Measurements from ENCODE around the gene SKI. TPM values are rescaled to one million over a fixed set of nuclear protein-coding genes. Genes with fewer than 3 reads are reported as not detected.

The SKI gene
- total RNA-seq, 2 experiments from 2014 or later = 41.2 to 41.4 TPM

DNA sequence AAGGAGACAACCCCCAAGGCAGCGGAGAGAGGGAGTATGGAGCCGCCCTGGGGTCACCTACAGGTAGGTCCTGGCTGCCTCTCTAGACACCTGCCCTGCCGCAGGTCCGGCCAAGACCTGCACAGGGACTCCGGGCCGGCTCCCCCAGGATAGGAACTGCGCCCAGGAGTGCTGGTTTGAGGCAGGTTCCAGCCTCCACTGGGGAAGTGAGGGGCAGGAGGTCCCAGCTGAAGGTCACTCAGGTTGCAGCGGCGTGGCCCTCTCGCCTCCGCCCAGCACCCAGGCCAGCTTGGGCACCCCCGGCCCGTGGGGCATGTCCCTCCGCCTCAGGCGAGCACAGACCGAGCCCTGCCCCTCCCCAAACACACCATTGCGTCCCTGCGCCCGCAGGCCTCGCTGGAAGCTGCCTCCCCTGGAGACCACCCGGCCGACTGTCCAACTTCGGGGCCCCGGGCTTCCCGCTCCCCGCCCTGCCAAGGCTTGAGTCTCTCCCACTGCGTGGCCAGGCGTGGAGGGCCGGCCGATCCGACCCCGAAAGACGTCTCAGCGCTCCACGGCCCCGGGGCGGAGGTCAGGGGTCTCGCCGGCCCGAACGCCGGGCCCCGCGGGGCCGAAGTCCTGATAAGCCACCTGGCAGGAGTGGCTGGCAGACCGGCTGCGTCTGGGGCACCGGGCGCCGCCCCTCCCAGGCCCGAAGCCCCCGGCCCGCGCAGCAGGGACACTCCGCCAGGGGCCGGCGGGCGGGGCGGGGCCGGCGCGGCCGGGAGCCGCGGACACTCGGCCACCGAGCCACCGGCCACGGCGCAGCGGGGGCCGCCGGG is 1.4 kb upstream of the SKI start:
- Mint-ChIP-seq H3K27ac (peak overlapping the region; percentile 40), H3K4me1 (ENCODE audit: low read depth) (peaks cover 22% of the 10 kb centered on the region), H3K36me3 (ENCODE audit: low read depth) (peaks cover 20% of the 10 kb centered on the region), H3K9me3 (ENCODE audit: insufficient read depth) (no peaks in the 10 kb centered on the region), H3K4me3 (peak overlapping the region; percentile 24), H3K27me3 (ENCODE audit: low read depth) (peaks cover 8% of the 10 kb centered on the region)
- no peak for ATAC-seq
- no peak for DNase-seq
- ChIA-PET POLR2A (interaction anchor here (1.0 to 1.6 kb wide), 2 partner anchors 32 to 186 kb away, joined by 3 to 4 read pairs; partner anchors contain the start of genes FAAP20 and PEX10), CTCF (interaction anchor here (6.0 kb wide), 1 partner anchor 31 kb away, joined by 31 read pairs; the partner anchor contains the start of gene FAAP20)

- H3K27ac Mint-ChIP-seq = peak overlapping the region; percentile 69
- H3K27me3 Mint-ChIP-seq (ENCODE audit: low read depth) = peaks cover 8% of the 10 kb centered on the region
- DNase-seq = peak; percentile 95
- H3K36me3 Mint-ChIP-seq (ENCODE audit: low read depth) = peaks cover 20% of the 10 kb centered on the region
- no peaks in the 10 kb centered on the region for H3K9me3 Mint-ChIP-seq (ENCODE audit: insufficient read depth)
- H3K4me1 Mint-ChIP-seq (ENCODE audit: low read depth) = peaks cover 30% of the 10 kb centered on the region
- ChIA-PET CTCF (interaction anchor here (6.0 kb wide), 1 partner anchor 32 kb away, joined by 31 read pairs; the partner anchor contains the start of gene FAAP20), POLR2A (interaction anchor here (0.6 to 3.9 kb wide), 7 partner anchors 20 to 185 kb away, joined by 3 to 23 read pairs (median 4); partner anchors contain the start of genes FAAP20, MORN1, PEX10 and RER1)
- H3K4me3 Mint-ChIP-seq = peak overlapping the region; percentile 49
- peak; percentile 81 for ATAC-seq
Measured at GRCh38 chr1:2227346-2228156, 568 bp upstream of the SKI start.

- Mint-ChIP-seq H3K9me3 (ENCODE audit: insufficient read depth) (no peaks in the 10 kb centered on the region), H3K27ac (peak overlapping the region; percentile 96), H3K27me3 (ENCODE audit: low read depth) (peaks cover 8% of the 10 kb centered on the region), H3K4me3 (peak overlapping the region; percentile 95), H3K4me1 (ENCODE audit: low read depth) (peaks cover 40% of the 10 kb centered on the region), H3K36me3 (ENCODE audit: low read depth) (peaks cover 22% of the 10 kb centered on the region)
- ATAC-seq (no peak), DNase-seq (no peak)
- ChIA-PET POLR2A (interaction anchor here (0.7 to 3.9 kb wide), 9 partner anchors 24 to 163 kb away, joined by 3 to 23 read pairs (median 6); partner anchors contain the start of genes FAAP20, MORN1 and RER1), CTCF (interaction anchor here (0.8 to 6.4 kb wide), 5 partner anchors 22 to 156 kb away, joined by 3 to 32 read pairs (median 4); partner anchors contain the start of gene FAAP20)
Measured at GRCh38 chr1:2228694-2229036, 546 bp downstream of the SKI start.

- ATAC-seq (peak; percentile 9), DNase-seq (peak; percentile 70)
- no peaks in the 10 kb centered on the region for H3K9me3 Mint-ChIP-seq (ENCODE audit: insufficient read depth)
- CTCF ChIA-PET = interaction anchor here (0.8 to 6.4 kb wide), 6 partner anchors 22 to 155 kb away, joined by 3 to 32 read pairs (median 4); partner anchors contain the start of gene FAAP20
- peak overlapping the region; percentile 95 for H3K4me3 Mint-ChIP-seq
- peaks cover 22% of the 10 kb centered on the region for H3K36me3 Mint-ChIP-seq (ENCODE audit: low read depth)
- H3K27ac Mint-ChIP-seq = peak overlapping the region; percentile 96
- peaks cover 6% of the 10 kb centered on the region for H3K27me3 Mint-ChIP-seq (ENCODE audit: low read depth)
- POLR2A ChIA-PET = interaction anchor here (0.7 to 3.9 kb wide), 11 partner anchors 17 to 162 kb away, joined by 3 to 23 read pairs (median 4); partner anchors contain the start of genes MORN1 and RER1
- H3K4me1 Mint-ChIP-seq (ENCODE audit: low read depth) = peaks cover 46% of the 10 kb centered on the region
Measured at GRCh38 chr1:2229037-2229864, 1.1 kb downstream of the SKI start.

DNA sequence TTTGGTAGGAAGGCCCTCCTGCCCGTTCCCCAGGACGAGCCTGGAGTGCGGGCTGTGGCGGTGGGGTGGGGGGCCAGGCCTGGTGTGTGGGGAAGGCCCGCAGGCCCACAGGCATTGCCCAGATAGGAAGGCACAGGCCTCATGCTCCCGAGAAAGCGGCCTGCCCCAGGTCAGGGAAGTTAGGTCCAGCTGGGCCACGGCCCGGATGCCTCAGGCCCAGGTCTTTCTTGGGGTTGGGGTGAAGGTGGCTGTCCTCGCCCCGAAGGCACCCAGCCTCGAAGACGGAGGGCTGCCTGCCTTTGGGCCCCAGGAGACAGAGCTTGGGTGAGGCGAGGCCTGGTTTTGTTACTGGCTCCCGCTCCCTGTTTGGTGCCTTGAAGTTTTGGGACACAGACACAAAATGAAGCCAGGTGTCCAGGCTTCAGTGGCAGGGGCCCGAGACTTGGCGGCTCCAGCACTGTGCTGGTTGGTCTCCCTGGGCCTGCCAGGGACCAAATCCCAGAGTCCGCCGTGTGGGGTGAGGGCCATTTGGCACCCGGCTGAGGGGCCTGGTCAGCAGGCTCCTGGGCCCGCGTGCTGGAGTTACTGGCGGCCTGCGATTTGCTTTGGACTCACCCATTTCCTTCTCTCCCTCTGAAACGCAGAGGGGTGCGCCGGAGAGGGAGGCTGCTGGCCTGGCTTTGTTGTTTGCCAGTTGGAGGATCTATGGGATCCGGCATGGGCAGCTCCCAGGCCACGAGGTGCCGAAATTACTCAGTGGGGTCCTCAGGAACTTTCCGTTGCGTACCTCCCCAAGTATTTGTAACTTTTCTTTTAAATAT is 2.0 kb downstream of the SKI start:
- DNase-seq = no peak
- CTCF ChIA-PET = interaction anchor here (1.2 to 6.4 kb wide), 6 partner anchors 30 to 154 kb away, joined by 4 to 32 read pairs (median 8); partner anchors contain the start of gene FAAP20

DNA sequence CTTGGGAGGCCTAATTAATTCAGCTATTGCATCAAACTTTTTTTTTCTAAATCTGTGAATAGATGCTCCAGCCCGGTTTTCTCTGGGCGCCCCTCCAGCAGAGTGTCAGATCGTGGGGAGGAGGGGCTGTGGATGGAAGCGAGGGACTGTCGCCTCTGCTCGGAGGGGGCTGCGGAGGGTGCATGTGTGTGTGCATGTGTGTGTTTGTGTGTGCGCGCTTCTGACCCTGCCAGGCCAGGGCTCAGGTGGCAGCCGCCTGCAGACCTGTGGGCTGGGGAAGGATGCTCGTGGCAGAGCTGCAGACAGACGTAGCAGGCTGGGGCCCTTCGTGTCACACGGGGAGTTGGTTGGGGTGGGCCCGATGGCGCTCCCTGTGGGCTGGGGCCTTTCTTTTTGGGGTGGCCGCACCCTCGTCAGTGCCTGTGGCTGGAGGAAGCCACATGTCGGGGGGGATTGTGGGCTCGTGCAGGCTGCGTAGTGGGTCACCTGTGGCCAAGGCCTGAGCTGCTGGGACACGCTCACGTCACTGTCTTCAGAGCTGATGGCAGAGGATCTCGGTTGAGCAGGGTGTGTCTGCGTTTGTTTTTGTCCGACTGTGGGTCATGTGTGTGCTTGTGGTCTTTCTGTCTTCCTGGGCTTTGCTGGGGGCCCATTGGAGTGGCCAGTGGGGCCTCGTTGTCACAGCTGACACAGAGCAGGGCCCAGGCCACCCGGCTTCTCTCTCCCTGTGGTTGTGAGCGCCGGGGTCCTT is 2.8 kb downstream of the SKI start:
- ATAC-seq (peak; percentile 6), DNase-seq (peak; percentile 75)
- Mint-ChIP-seq H3K9me3 (ENCODE audit: insufficient read depth) (no peaks in the 10 kb centered on the region), H3K27me3 (ENCODE audit: low read depth) (peaks cover 3% of the 10 kb centered on the region), H3K27ac (peak overlapping the region; percentile 96), H3K36me3 (ENCODE audit: low read depth) (peaks cover 28% of the 10 kb centered on the region), H3K4me1 (ENCODE audit: low read depth) (peaks cover 63% of the 10 kb centered on the region), H3K4me3 (peak overlapping the region; percentile 95)
- ChIA-PET POLR2A (interaction anchor here (1.0 to 5.3 kb wide), 9 partner anchors 10 to 355 kb away, joined by 3 to 36 read pairs (median 3); partner anchors contain the start of gene FAAP20), CTCF (interaction anchor here (1.0 to 6.4 kb wide), 6 partner anchors 31 to 150 kb away, joined by 3 to 32 read pairs (median 8); partner anchors contain the start of gene FAAP20)

More for the DNA sequence above, 2.0 kb downstream of the SKI start:
- no peaks in the 10 kb centered on the region for H3K9me3 Mint-ChIP-seq (ENCODE audit: insufficient read depth)
- H3K4me3 Mint-ChIP-seq = peak overlapping the region; percentile 95
- H3K27me3 Mint-ChIP-seq (ENCODE audit: low read depth) = peaks cover 3% of the 10 kb centered on the region
- H3K27ac Mint-ChIP-seq = peak overlapping the region; percentile 96
- ATAC-seq = no peak
- peaks cover 22% of the 10 kb centered on the region for H3K36me3 Mint-ChIP-seq (ENCODE audit: low read depth)
- POLR2A ChIA-PET = interaction anchor here (1.0 to 5.3 kb wide), 8 partner anchors 25 to 152 kb away, joined by 3 to 36 read pairs (median 4); no protein-coding TSS in a partner anchor
- H3K4me1 Mint-ChIP-seq (ENCODE audit: low read depth) = peaks cover 55% of the 10 kb centered on the region

- peak; percentile 7 for ATAC-seq
- Mint-ChIP-seq H3K4me1 (ENCODE audit: low read depth) (peaks cover 66% of the 10 kb centered on the region), H3K4me3 (peak overlapping the region; percentile 95), H3K36me3 (ENCODE audit: low read depth) (peaks cover 30% of the 10 kb centered on the region), H3K27me3 (ENCODE audit: low read depth) (no peaks in the 10 kb centered on the region), H3K27ac (peak overlapping the region; percentile 96), H3K9me3 (ENCODE audit: insufficient read depth) (no peaks in the 10 kb centered on the region)
- POLR2A ChIA-PET = interaction anchor here (1.0 to 5.3 kb wide), 8 partner anchors 9 to 354 kb away, joined by 3 to 36 read pairs (median 4); partner anchors contain the start of gene FAAP20
- CTCF ChIA-PET = interaction anchor here (0.6 to 6.4 kb wide), 8 partner anchors 19 to 150 kb away, joined by 3 to 32 read pairs (median 6); partner anchors contain the start of gene FAAP20
- DNase-seq = peak; percentile 76
Measured at GRCh38 chr1:2231532-2232254, 3.6 kb downstream of the SKI start.

GRCh38 chr1:2232255-2232915 is 4.3 kb downstream of the SKI start:
- Mint-ChIP-seq H3K36me3 (ENCODE audit: low read depth) (peaks cover 32% of the 10 kb centered on the region), H3K27me3 (ENCODE audit: low read depth) (no peaks in the 10 kb centered on the region), H3K9me3 (ENCODE audit: insufficient read depth) (no peaks in the 10 kb centered on the region), H3K27ac (peak overlapping the region; percentile 96), H3K4me1 (ENCODE audit: low read depth) (peaks cover 73% of the 10 kb centered on the region), H3K4me3 (peak overlapping the region; percentile 95)
- ChIA-PET POLR2A (interaction anchor here (1.0 to 5.3 kb wide), 7 partner anchors 8 to 353 kb away, joined by 3 to 36 read pairs (median 5); partner anchors contain the start of gene FAAP20), CTCF (interaction anchor here (0.6 to 6.4 kb wide), 8 partner anchors 20 to 149 kb away, joined by 3 to 32 read pairs (median 6); partner anchors contain the start of gene FAAP20)
- no peak for DNase-seq
- ATAC-seq = no peak
